IPS DF 6.9 (cell line): ENCODE data around the gene URM1.
A peak's percentile ranks its signal among the peaks of the same experiment; 100 is the strongest.
"Not testable (repeated sequence)": the region's sequence is repeated elsewhere in the genome, so short reads cannot be mapped to it uniquely, and the experiment has no call there.

Source experiments
- DNase-seq: peaks from one replicate; pipeline ENCODE4 v3.0.0-alpha.2; 2013; ENCODE audit warnings: low read depth, low spot score
- H3K27ac ChIP-seq: one replicate; pipeline ENCODE4 v1.5.1; 2013; ENCODE audit warnings: low read length, control low read depth
- H3K27me3 ChIP-seq: 2 replicates; pipeline ENCODE4 v1.6.1; 2013; ENCODE audit warnings: mild to moderate bottlenecking, low read length; ENCODE audit not compliant: control insufficient read depth, insufficient read depth
- H3K36me3 ChIP-seq: 2 replicates; pipeline ENCODE4 v1.6.1; 2013; ENCODE audit warnings: low read length; ENCODE audit not compliant: control insufficient read depth, insufficient read depth
- H3K4me1 ChIP-seq: 2 replicates; pipeline ENCODE4 v1.6.1; 2013; ENCODE audit warnings: low read length; ENCODE audit not compliant: control insufficient read depth, insufficient read depth
- H3K4me3 ChIP-seq: 2 replicates; pipeline ENCODE4 v1.5.1; 2013; ENCODE audit warnings: mild to moderate bottlenecking, low read length
- H3K9me3 ChIP-seq: 2 replicates; pipeline ENCODE4 v1.6.1; 2013; ENCODE audit warnings: low read length, inconsistent platforms; ENCODE audit not compliant: control insufficient read depth, insufficient read depth
- WGBS: extraction: QIAGEN DNeasy Blood & Tissue Kit; methylation state at CpG from one replicate; pipeline ENCODE4 v1.1.7; 2013; ENCODE audit warnings: mixed read lengths, missing lambda C conversion rate; ENCODE audit not compliant: insufficient read length, insufficient coverage; 5-methylcytosine and 5-hydroxymethylcytosine counted together

Gene URM1

DNA sequence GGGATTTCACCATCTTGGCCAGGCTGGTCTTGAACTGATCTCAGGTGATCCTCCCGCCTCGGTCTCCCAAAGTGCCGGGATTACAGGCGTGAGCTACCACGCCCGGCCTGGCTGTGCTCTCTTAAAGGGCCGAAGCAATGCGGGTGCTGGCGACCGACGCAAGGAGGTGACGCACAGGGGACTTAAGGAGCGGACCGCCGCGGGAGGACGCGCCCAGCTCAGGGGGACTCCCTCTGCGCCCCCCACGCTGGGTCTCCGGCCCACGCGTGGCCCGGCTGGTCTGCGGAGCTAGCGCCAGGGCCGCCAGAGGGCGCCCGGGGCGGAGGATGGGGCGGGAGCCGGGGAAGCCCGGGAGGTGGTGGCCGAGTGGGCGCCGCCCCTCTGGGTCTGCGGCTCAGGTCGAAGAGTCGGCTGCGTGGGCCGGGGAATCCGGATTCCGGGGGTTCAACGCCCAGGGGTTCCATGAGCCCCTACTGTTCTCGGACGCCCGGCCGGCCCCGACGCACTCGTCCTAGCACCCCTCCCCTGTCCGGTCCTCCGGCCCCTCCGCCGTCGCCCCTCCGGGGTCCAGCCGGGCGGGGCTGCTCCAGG is 49.0 kb downstream of the URM1 start:
- DNase-seq = no peak
- Histone ChIP-seq H3K4me1 (peaks cover 9% of the 10 kb centered on the region), H3K9me3 (no peaks in the 10 kb centered on the region), H3K4me3 (peak overlapping the region; percentile 86), H3K27ac (no peak overlapping the region), H3K36me3 (no peaks in the 10 kb centered on the region), H3K27me3 (peaks cover 16% of the 10 kb centered on the region)
- WGBS = no CpG with 5 or more reads among the region's 59 CpGs

- Histone ChIP-seq H3K9me3 (no peaks in the 10 kb centered on the region), H3K4me3 (peak within 1 kb of the TSS; percentile 86), H3K27ac (no peak within 1 kb of the TSS), H3K36me3 (no peaks in the 10 kb centered on the region), H3K27me3 (peaks cover 16% of the 10 kb centered on the region), H3K4me1 (peaks cover 7% of the 10 kb centered on the region; the same call in 1 of the 2 replicates)
- no CpG with 5 or more reads among the region's 59 CpGs for WGBS
- DNase-seq = no peak
These were observed 49.7 kb downstream of the URM1 start, which contains the start of gene CERCAM for GRCh38 chr9:128420651-128421481. TSS of gene CERCAM (plus strand) at chr9:128420857. CDS start at chr9:128420878, 21 bp downstream.

DNA sequence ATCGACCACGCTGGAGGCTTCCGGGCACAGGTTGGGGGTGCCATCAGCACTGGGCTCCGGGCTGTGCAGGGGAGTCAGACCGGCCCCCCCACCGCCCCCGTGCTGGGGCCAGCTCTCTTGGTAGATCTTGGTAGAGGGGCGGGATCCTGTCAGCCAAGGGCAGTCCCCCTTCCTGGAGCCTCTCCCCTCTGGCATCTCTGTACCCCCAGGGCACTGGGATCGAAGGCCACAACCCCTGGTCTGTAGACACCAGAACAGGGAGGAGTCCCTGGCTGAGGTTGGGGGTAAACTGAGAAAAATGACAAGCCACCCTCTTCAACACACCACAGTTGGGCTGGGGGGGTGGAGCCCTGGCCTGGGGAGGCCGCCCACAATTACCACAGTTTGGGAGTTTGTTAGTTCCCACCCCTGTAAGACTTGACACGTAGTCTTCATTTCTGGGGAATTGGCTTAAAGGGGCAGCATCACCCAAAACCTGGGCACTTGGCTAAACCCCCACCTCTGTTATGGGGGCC is 50.4 kb downstream of the URM1 start:
- H3K9me3 ChIP-seq = no peaks in the 10 kb centered on the region
- no peaks in the 10 kb centered on the region for H3K36me3 ChIP-seq
- no peak overlapping the region for H3K27ac ChIP-seq
- no peak overlapping the region for H3K4me3 ChIP-seq
- no CpG with 5 or more reads among the region's 11 CpGs for WGBS
- H3K27me3 ChIP-seq = peaks cover 16% of the 10 kb centered on the region
- H3K4me1 ChIP-seq = peaks cover 7% of the 10 kb centered on the region; the same call in 1 of the 2 replicates
- no peak for DNase-seq

GRCh38 chr9:128422022-128422782 is 51.0 kb downstream of the URM1 start:
- no CpG with 5 or more reads among the region's 13 CpGs for WGBS
- DNase-seq, H3K27ac ChIP-seq, H3K4me1 ChIP-seq, H3K4me3 ChIP-seq, H3K9me3 ChIP-seq, H3K36me3 ChIP-seq: not testable (repeated sequence)
- peaks cover 16% of the 10 kb centered on the region for H3K27me3 ChIP-seq

GRCh38 chr9:128422783-128423150 is 51.6 kb downstream of the URM1 start:
- Histone ChIP-seq H3K4me1 (peaks cover 7% of the 10 kb centered on the region; the same call in 1 of the 2 replicates), H3K27me3 (peaks cover 16% of the 10 kb centered on the region), H3K36me3 (no peaks in the 10 kb centered on the region), H3K4me3 (no peak overlapping the region), H3K27ac (no peak overlapping the region), H3K9me3 (no peaks in the 10 kb centered on the region)
- no CpG with 5 or more reads among the region's 5 CpGs for WGBS
- DNase-seq = no peak

DNA sequence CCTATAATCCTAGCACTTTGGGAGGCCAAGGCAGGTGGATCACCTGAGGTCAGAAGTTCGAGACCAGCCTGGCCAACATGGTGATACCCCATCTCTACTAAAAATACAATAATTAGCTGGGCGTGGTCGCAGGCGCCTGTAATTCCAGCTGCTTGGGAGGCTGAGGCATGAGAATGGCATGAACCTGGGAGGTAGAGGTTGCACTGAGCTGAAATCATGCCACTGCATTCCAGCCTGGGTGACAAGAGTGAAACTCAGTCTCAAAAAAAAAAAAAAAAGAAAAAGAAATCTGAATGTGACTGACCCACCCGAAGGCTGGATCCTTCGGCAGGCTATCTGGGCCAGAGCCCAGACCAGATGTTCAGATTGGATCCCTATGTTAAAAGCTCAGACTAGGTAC is 52.2 kb downstream of the URM1 start:
- H3K4me1 ChIP-seq, H3K27ac ChIP-seq, H3K9me3 ChIP-seq, DNase-seq, H3K4me3 ChIP-seq, H3K36me3 ChIP-seq: not testable (repeated sequence)
- WGBS = no CpG with 5 or more reads among the region's 6 CpGs
- H3K27me3 ChIP-seq = peaks cover 16% of the 10 kb centered on the region

- no CpG with 5 or more reads among the region's 15 CpGs for WGBS
- DNase-seq = no peak
- Histone ChIP-seq H3K27ac (no peak overlapping the region), H3K9me3 (no peaks in the 10 kb centered on the region), H3K27me3 (peaks cover 9% of the 10 kb centered on the region), H3K4me3 (no peak overlapping the region), H3K36me3 (no peaks in the 10 kb centered on the region), H3K4me1 (peaks cover 4% of the 10 kb centered on the region; the same call in 1 of the 2 replicates)
These were observed 53.1 kb downstream of the URM1 start for GRCh38 chr9:128424268-128424780.

GRCh38 chr9:128428644-128429512 is 57.7 kb downstream of the URM1 start:
- Histone ChIP-seq H3K27me3 (no peaks in the 10 kb centered on the region), H3K9me3 (no peaks in the 10 kb centered on the region), H3K36me3 (no peaks in the 10 kb centered on the region), H3K27ac (no peak overlapping the region), H3K4me1 (no peaks in the 10 kb centered on the region), H3K4me3 (no peak overlapping the region)
- no peak for DNase-seq
- no CpG with 5 or more reads among the region's 22 CpGs for WGBS

GRCh38 chr9:128429513-128430086 is 58.4 kb downstream of the URM1 start:
- no peaks in the 10 kb centered on the region for H3K4me1 ChIP-seq
- H3K4me3 ChIP-seq = no peak overlapping the region
- H3K27me3 ChIP-seq = no peaks in the 10 kb centered on the region
- no peaks in the 10 kb centered on the region for H3K9me3 ChIP-seq
- H3K36me3 ChIP-seq = no peaks in the 10 kb centered on the region
- no peak overlapping the region for H3K27ac ChIP-seq
- no peak for DNase-seq
- no CpG with 5 or more reads among the region's 13 CpGs for WGBS
